H9 (cell line): ENCODE results near the gene PRADC1. TPM values are rescaled to one million over a fixed set of nuclear protein-coding genes. Genes with fewer than 3 reads are reported as not detected.

Source experiments
- DNase-seq: peaks from one replicate; pipeline ENCODE4 v3.0.0-alpha.2; 2017
- H2AFZ ChIP-seq: one replicate; pipeline ENCODE4 v1.6.1; 2013; ENCODE audit warnings: mild to moderate bottlenecking, low read length, control low read depth, moderate library complexity
- H2AK5ac ChIP-seq: 2 replicates; pipeline ENCODE4 v1.6.1; 2013; ENCODE audit warnings: low read length, control low read depth, mixed read lengths; ENCODE audit not compliant: insufficient read length
- H2BK120ac ChIP-seq: one replicate; pipeline ENCODE4 v1.6.1; 2013; ENCODE audit warnings: low read depth, mild to moderate bottlenecking, low read length, control low read depth, inconsistent platforms; ENCODE audit not compliant: poor library complexity, severe bottlenecking
- H2BK12ac ChIP-seq: 2 replicates; pipeline ENCODE4 v1.6.1; 2013; ENCODE audit warnings: low read length, control low read depth, mixed read lengths, low read depth; ENCODE audit not compliant: insufficient read length
- H2BK15ac ChIP-seq: 2 replicates; pipeline ENCODE4 v1.6.1; 2013; ENCODE audit warnings: low read depth, low read length, control low read depth
- H2BK20ac ChIP-seq: one replicate; pipeline ENCODE4 v1.6.1; 2013; ENCODE audit warnings: low read depth, mild to moderate bottlenecking, low read length, control low read depth, inconsistent platforms; ENCODE audit not compliant: poor library complexity, severe bottlenecking
- H2BK5ac ChIP-seq: 2 replicates; pipeline ENCODE4 v1.6.1; 2013; ENCODE audit warnings: low read length, control low read depth, mixed read lengths; ENCODE audit not compliant: insufficient read length
- H3K14ac ChIP-seq: 2 replicates; pipeline ENCODE4 v1.6.1; 2013; ENCODE audit warnings: low read length, control low read depth; ENCODE audit not compliant: insufficient read depth
- H3K18ac ChIP-seq: 2 replicates; pipeline ENCODE4 v1.6.1; 2013; ENCODE audit warnings: low read depth, mild to moderate bottlenecking, mixed read lengths, low read length, control low read depth; ENCODE audit not compliant: insufficient read length
- H3K23ac ChIP-seq: 2 replicates; pipeline ENCODE4 v1.6.1; 2013; ENCODE audit warnings: low read length, control low read depth, mixed read lengths, low read depth; ENCODE audit not compliant: insufficient read length
- H3K23me2 ChIP-seq: 2 replicates; pipeline ENCODE4 v1.6.1; 2013; ENCODE audit warnings: low read depth, mild to moderate bottlenecking, mixed read lengths, low read length, control low read depth; ENCODE audit not compliant: insufficient read length, poor library complexity, severe bottlenecking
- H3K27ac ChIP-seq: 2 replicates; pipeline ENCODE4 v1.5.1; 2013; ENCODE audit warnings: low read length, control low read depth, mixed read lengths, low read depth; ENCODE audit not compliant: insufficient read length
- H3K27me3 ChIP-seq: 2 replicates; pipeline ENCODE4 v1.6.1; 2013; ENCODE audit warnings: low read length, control low read depth, inconsistent platforms; ENCODE audit not compliant: insufficient read depth
- H3K4ac ChIP-seq: 2 replicates; pipeline ENCODE4 v1.6.1; 2013; ENCODE audit warnings: low read depth, mild to moderate bottlenecking, control low read depth, inconsistent platforms, low read length, moderate library complexity
- H3K4me1 ChIP-seq: 2 replicates; pipeline ENCODE4 v1.6.1; 2013; ENCODE audit warnings: low read length, control low read depth, inconsistent platforms; ENCODE audit not compliant: insufficient read depth
- H3K4me2 ChIP-seq: 2 replicates; pipeline ENCODE4 v1.6.1; 2013; ENCODE audit warnings: low read length, control low read depth, mixed read lengths; ENCODE audit not compliant: insufficient read length, insufficient read depth
- H3K56ac ChIP-seq: 2 replicates; pipeline ENCODE4 v1.6.1; 2013; ENCODE audit warnings: low read depth, mild to moderate bottlenecking, mixed read lengths, low read length, control low read depth; ENCODE audit not compliant: insufficient read length
- H3K79me1 ChIP-seq: 2 replicates; pipeline ENCODE4 v1.6.1; 2013; ENCODE audit warnings: low read depth, mild to moderate bottlenecking, moderate library complexity, low read length, control low read depth, inconsistent platforms; ENCODE audit not compliant: insufficient read depth, poor library complexity, severe bottlenecking
- H3K79me2 ChIP-seq: 2 replicates; pipeline ENCODE4 v1.6.1; 2013; ENCODE audit warnings: low read length, control low read depth, inconsistent platforms; ENCODE audit not compliant: insufficient read depth
- H3K9ac ChIP-seq: 2 replicates; pipeline ENCODE4 v1.6.1; 2013; ENCODE audit warnings: low read length, control low read depth, mixed read lengths; ENCODE audit not compliant: insufficient read length; ENCODE audit errors: extremely low read depth
- H3K9me3 ChIP-seq: one replicate; pipeline ENCODE4 v1.6.1; 2013; ENCODE audit warnings: low read depth, low read length, inconsistent platforms; ENCODE audit not compliant: control insufficient read depth
- H3T11ph ChIP-seq: one replicate; pipeline ENCODE4 v1.6.1; 2013; ENCODE audit warnings: mild to moderate bottlenecking, low read length, control low read depth, inconsistent platforms
- H4K20me1 ChIP-seq: one replicate; pipeline ENCODE4 v1.6.1; 2013; ENCODE audit not compliant: control insufficient read depth, insufficient read length, insufficient read depth
- H4K5ac ChIP-seq: 2 replicates; pipeline ENCODE4 v1.6.1; 2013; ENCODE audit warnings: low read depth, mild to moderate bottlenecking, mixed read lengths, low read length, control low read depth; ENCODE audit not compliant: insufficient read length
- H4K8ac ChIP-seq: replicated peaks from 2 replicates; pipeline ENCODE4 v1.6.1; 2013; ENCODE audit warnings: low read length, control low read depth, mixed read lengths, low read depth; ENCODE audit not compliant: insufficient read length
- H4K91ac ChIP-seq: 2 replicates; pipeline ENCODE4 v1.6.1; 2013; ENCODE audit warnings: low read depth, mild to moderate bottlenecking, moderate library complexity, mixed read lengths, low read length, control low read depth; ENCODE audit not compliant: insufficient read length
- H3K27ac Mint-ChIP-seq, 3 experiments: 2 replicates in 2 of 3; 3 replicates in 1 of 3; pipeline ENCODE4 v1.8.0; 2020 to 2021; ENCODE audit warnings: mixed read lengths in 3 of 3, mild to moderate bottlenecking in 1 of 3, moderate library complexity in 1 of 3
- H3K27me3 Mint-ChIP-seq: 2 replicates; pipeline ENCODE4 v1.8.0; 2021; ENCODE audit warnings: low read depth, mild to moderate bottlenecking, moderate library complexity, mixed read lengths
- H3K36me3 Mint-ChIP-seq, 3 experiments: 2 replicates in 2 of 3; 3 replicates in 1 of 3; pipeline ENCODE4 v1.8.0; 2020 to 2021; ENCODE audit warnings: low read depth in 3 of 3, mixed read lengths in 3 of 3; ENCODE audit not compliant: insufficient read depth in 1 of 3
- H3K4me1 Mint-ChIP-seq, 2 experiments: 2 replicates each; pipeline ENCODE4 v1.8.0; 2020; ENCODE audit warnings: mixed read lengths in 2 of 2
- H3K4me3 Mint-ChIP-seq, 2 experiments: 2 replicates in 1 of 2; 3 replicates in 1 of 2; pipeline ENCODE4 v1.8.0; 2020 to 2021; ENCODE audit warnings: mild to moderate bottlenecking in 2 of 2, mixed read lengths in 2 of 2, moderate library complexity in 1 of 2
- H3K9me3 Mint-ChIP-seq, 2 experiments: 2 replicates in 1 of 2; 3 replicates in 1 of 2; pipeline ENCODE4 v1.8.0; 2020; ENCODE audit warnings: mild to moderate bottlenecking in 2 of 2, mixed read lengths in 2 of 2, moderate library complexity in 1 of 2
- total RNA-seq: library from RNA; stranded (reverse); gene quantifications from 2 replicates; pipeline ENCODE4 v1.2.1, GENCODE V29; 2021
- TF ChIP-seq, protein P1 (sequence below): fragments of 200-600 bp; sonication (generic); conservative IDR thresholded peaks from 3 replicates; pipeline ENCODE4 v1.8.0; 2021; ENCODE audit warnings: antibody characterized with exemption, mild to moderate bottlenecking

The PRADC1 gene
- total RNA-seq, 1 experiment from 2014 or later, result 9.6 TPM

DNA sequence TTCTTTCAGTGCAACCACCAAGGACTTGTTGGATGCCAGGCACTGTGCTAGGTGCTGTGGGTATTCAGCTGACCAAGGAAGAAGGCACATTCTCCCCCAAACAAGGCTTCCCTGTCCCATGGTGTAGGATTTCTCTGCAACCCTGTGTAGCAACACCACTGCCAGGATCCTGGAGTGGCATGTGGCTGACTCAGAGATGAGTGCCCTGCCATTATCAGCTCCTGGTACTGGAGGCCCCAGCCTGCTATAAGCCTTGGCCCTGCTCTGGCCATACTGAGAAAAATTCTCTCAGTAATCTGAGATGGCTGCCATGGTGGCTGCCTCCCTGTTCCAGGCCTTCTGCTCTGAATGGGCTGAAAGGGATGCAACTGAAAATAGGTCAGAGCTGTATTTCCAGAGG, 14.7 kb downstream of the PRADC1 start:
- Histone ChIP-seq H3K27ac (no peak overlapping the region), H3K23ac (no peak overlapping the region), H2BK12ac (no peak overlapping the region), H3K18ac (no peak overlapping the region), H3K4me1 (0 out of 2 replicates have a peak, but pooled peaks cover 3% of the 10 kb centered on the region), H3K4ac (no peak overlapping the region), H3K14ac (no peak overlapping the region), H4K20me1 (no peaks in the 10 kb centered on the region), H3K9me3 (no peaks in the 10 kb centered on the region), H2BK120ac (no peak overlapping the region), H3K27me3 (no peaks in the 10 kb centered on the region), H3K56ac (no peak overlapping the region), H4K8ac (no peak overlapping the region), H2BK20ac (no peak overlapping the region), H3K79me2 (peaks cover 7% of the 10 kb centered on the region; the same call in 1 of the 2 replicates), H4K5ac (no peak overlapping the region), H3K9ac (no peak overlapping the region), H3T11ph (no peak overlapping the region), H2AFZ (no peak overlapping the region), H2BK15ac (no peak overlapping the region), H3K4me2 (no peak overlapping the region), H3K79me1 (peaks cover 4% of the 10 kb centered on the region), H3K23me2 (no peaks in the 10 kb centered on the region), H2BK5ac (no peak overlapping the region), H2AK5ac (no peak overlapping the region), H4K91ac (no peak overlapping the region)
- Mint-ChIP-seq H3K27me3 (no peaks in the 10 kb centered on the region), H3K27ac (no peak overlapping the region), H3K9me3 (no peaks in the 10 kb centered on the region), H3K4me1 (peaks cover 17 to 22% of the 10 kb centered on the region in 2 experiments), H3K36me3 (peaks cover 5 to 32% (median 32%) of the 10 kb centered on the region in 3 experiments; a peak in 6 of 7 replicates), H3K4me3 (no peak overlapping the region)
- TF ChIP-seq, protein P1, sequence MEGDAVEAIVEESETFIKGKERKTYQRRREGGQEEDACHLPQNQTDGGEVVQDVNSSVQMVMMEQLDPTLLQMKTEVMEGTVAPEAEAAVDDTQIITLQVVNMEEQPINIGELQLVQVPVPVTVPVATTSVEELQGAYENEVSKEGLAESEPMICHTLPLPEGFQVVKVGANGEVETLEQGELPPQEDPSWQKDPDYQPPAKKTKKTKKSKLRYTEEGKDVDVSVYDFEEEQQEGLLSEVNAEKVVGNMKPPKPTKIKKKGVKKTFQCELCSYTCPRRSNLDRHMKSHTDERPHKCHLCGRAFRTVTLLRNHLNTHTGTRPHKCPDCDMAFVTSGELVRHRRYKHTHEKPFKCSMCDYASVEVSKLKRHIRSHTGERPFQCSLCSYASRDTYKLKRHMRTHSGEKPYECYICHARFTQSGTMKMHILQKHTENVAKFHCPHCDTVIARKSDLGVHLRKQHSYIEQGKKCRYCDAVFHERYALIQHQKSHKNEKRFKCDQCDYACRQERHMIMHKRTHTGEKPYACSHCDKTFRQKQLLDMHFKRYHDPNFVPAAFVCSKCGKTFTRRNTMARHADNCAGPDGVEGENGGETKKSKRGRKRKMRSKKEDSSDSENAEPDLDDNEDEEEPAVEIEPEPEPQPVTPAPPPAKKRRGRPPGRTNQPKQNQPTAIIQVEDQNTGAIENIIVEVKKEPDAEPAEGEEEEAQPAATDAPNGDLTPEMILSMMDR, result no peak
- no peak for DNase-seq
